H1 (cell line): Measurements from ENCODE around the gene RNF26. TPM values are rescaled to one million over a fixed set of nuclear protein-coding genes. Genes with fewer than 3 reads are reported as not detected.

ENCODE experiments used
- CTCF ChIA-PET: fragments of 300-600 bp; sonication (Branson Sonifier 250); formaldehyde crosslinking; loops from one replicate; lab custom pipeline; 2021; ENCODE audit not compliant: partially characterized antibody; lab: Charles Lee
- POLR2A ChIA-PET: fragments of 300-600 bp; sonication (Branson Sonifier 250); formaldehyde crosslinking; loops from one replicate; lab custom pipeline; 2021; ENCODE audit warnings: inconsistent platforms; ENCODE audit not compliant: partially characterized antibody; lab: Charles Lee
- DNase-seq, 2 experiments: peaks; one replicate each; pipeline versions ENCODE4 v3.0.0 to v3.0.0-alpha.2; 2010 to 2022; ENCODE audit warnings: low spot score in 2 of 2, low read depth in 1 of 2, mixed read lengths in 1 of 2
- FAIRE-seq: peaks from 2 replicates; lab custom pipeline; 2011; peaks lifted over from hg19 to GRCh38; lab: Jason Lieb, UNC
- H2AFZ ChIP-seq: 2 replicates; pipeline ENCODE4 v1.8.1; 2012; ENCODE audit warnings: low read length, inconsistent platforms
- H2AK5ac ChIP-seq: 2 replicates; pipeline ENCODE4 v1.6.1; 2013; ENCODE audit warnings: low read depth, low read length
- H2BK120ac ChIP-seq: replicated peaks from 2 replicates; pipeline ENCODE3; 2013; ENCODE audit warnings: low read depth, low read length, inconsistent platforms
- H2BK12ac ChIP-seq: 2 replicates; pipeline ENCODE4 v1.6.1; 2013; ENCODE audit warnings: low read depth, low read length
- H2BK15ac ChIP-seq: 2 replicates; pipeline ENCODE4 v1.6.1; 2013; ENCODE audit warnings: low read length
- H2BK20ac ChIP-seq: 2 replicates; pipeline ENCODE4 v1.6.1; 2013; ENCODE audit warnings: low read length
- H2BK5ac ChIP-seq: 2 replicates; pipeline ENCODE4 v1.6.1; 2013; ENCODE audit warnings: low read depth, low read length
- H3K14ac ChIP-seq: 2 replicates; pipeline ENCODE4 v1.6.1; 2013; ENCODE audit warnings: inconsistent platforms; ENCODE audit not compliant: insufficient read length
- H3K18ac ChIP-seq: 2 replicates; pipeline ENCODE4 v1.6.1; 2013; ENCODE audit warnings: low read length; ENCODE audit errors: extremely low read depth
- H3K23ac ChIP-seq: 2 replicates; pipeline ENCODE4 v1.6.1; 2013; ENCODE audit warnings: inconsistent platforms; ENCODE audit not compliant: insufficient read length
- H3K23me2 ChIP-seq: 2 replicates; pipeline ENCODE4 v1.6.1; 2013; ENCODE audit warnings: low read depth, low read length
- H3K27ac ChIP-seq: 2 replicates; pipeline ENCODE4 v1.6.1; 2011; ENCODE audit warnings: low read depth, low read length, inconsistent platforms
- H3K27me3 ChIP-seq, 4 experiments: replicated peaks in 1 of 4; 1 replicate in 1 of 4; 2 replicates in 3 of 4; pipeline versions ENCODE4 v1.6.1 to v1.8.1; 2011 to 2013; ENCODE audit warnings: low read length in 3 of 4, mild to moderate bottlenecking in 3 of 4, inconsistent platforms in 2 of 4, mixed read lengths in 2 of 4, moderate library complexity in 1 of 4; ENCODE audit not compliant: control insufficient read depth in 3 of 4, insufficient read depth in 3 of 4; ENCODE audit errors: extremely low read depth in 1 of 4
- H3K36me3 ChIP-seq, 4 experiments: 2 replicates each; pipeline versions ENCODE4 v1.6.1 to v1.8.1; 2011 to 2013; ENCODE audit warnings: mild to moderate bottlenecking in 4 of 4, low read length in 3 of 4, moderate library complexity in 2 of 4, control low read depth in 1 of 4, inconsistent platforms in 1 of 4; ENCODE audit not compliant: insufficient read depth in 4 of 4, control insufficient read depth in 2 of 4
- H3K4ac ChIP-seq: replicated peaks from 2 replicates; pipeline ENCODE3; 2013; ENCODE audit warnings: low read length, low read depth, mixed read lengths, inconsistent platforms; ENCODE audit not compliant: insufficient read length
- H3K4me1 ChIP-seq, 4 experiments: replicated peaks in 1 of 4; 1 replicate in 1 of 4; 2 replicates in 3 of 4; pipeline versions ENCODE4 v1.6.1 to v1.8.1; 2011 to 2013; ENCODE audit warnings: low read length in 3 of 4, inconsistent platforms in 2 of 4, mixed read lengths in 1 of 4; ENCODE audit not compliant: insufficient read depth in 4 of 4, control insufficient read depth in 3 of 4
- H3K4me2 ChIP-seq, 2 experiments: 2 replicates each; pipeline versions ENCODE4 v1.6.1 to v1.8.1; 2011 to 2013; ENCODE audit warnings: low read depth in 2 of 2, low read length in 2 of 2, control low read depth in 1 of 2, inconsistent platforms in 1 of 2, mild to moderate bottlenecking in 1 of 2; ENCODE audit not compliant: insufficient read depth in 1 of 2
- H3K4me3 ChIP-seq, 4 experiments: fragments of 200-600, 300-600 bp in 1 of 4; sonication (generic), shearing (Covaris generic), sonication (Bioruptor Twin) in 1 of 4; 2 replicates each; pipeline versions ENCODE4 v1.5.1 to v1.8.1; 2011 to 2016; ENCODE audit warnings: low read length in 4 of 4, low read depth in 3 of 4, control low read depth in 2 of 4, inconsistent platforms in 2 of 4, mild to moderate bottlenecking in 2 of 4, mixed read lengths in 1 of 4, moderate library complexity in 1 of 4; ENCODE audit not compliant: insufficient read depth in 2 of 4; ENCODE audit errors: extremely low read depth in 1 of 4
- H3K56ac ChIP-seq: replicated peaks from 2 replicates; pipeline ENCODE3; 2013; ENCODE audit warnings: low read depth, mild to moderate bottlenecking, mixed read lengths, low read length, inconsistent platforms; ENCODE audit not compliant: insufficient read length
- H3K79me1 ChIP-seq: 2 replicates; pipeline ENCODE4 v1.6.1; 2013; ENCODE audit warnings: low read depth, low read length, control low read depth
- H3K79me2 ChIP-seq, 2 experiments: 2 replicates each; pipeline versions ENCODE4 v1.6.1 to v1.8.1; 2012 to 2013; ENCODE audit warnings: low read length in 2 of 2, mild to moderate bottlenecking in 2 of 2, inconsistent platforms in 1 of 2; ENCODE audit not compliant: insufficient read depth in 2 of 2, control insufficient read depth in 1 of 2
- H3K9ac ChIP-seq, 4 experiments: replicated peaks in 1 of 4; 1 replicate in 1 of 4; 2 replicates in 3 of 4; pipeline versions ENCODE4 v1.6.1 to v1.8.1; 2011 to 2013; ENCODE audit warnings: low read depth in 3 of 4, low read length in 3 of 4, control low read depth in 2 of 4, mild to moderate bottlenecking in 2 of 4, moderate library complexity in 2 of 4, inconsistent platforms in 1 of 4; ENCODE audit errors: extremely low read depth in 1 of 4
- H3K9me3 ChIP-seq, 2 experiments: 2 replicates each; pipeline versions ENCODE4 v1.6.1 to v1.8.1; 2012 to 2013; ENCODE audit warnings: mild to moderate bottlenecking in 2 of 2, moderate library complexity in 2 of 2, control low read depth in 1 of 2, inconsistent platforms in 1 of 2, low read depth in 1 of 2, low read length in 1 of 2, mixed read lengths in 1 of 2; ENCODE audit not compliant: insufficient read depth in 2 of 2
- H4K20me1 ChIP-seq, 2 experiments: replicated peaks in 1 of 2; 2 replicates each; pipeline versions ENCODE3 to v1.8.1; 2011 to 2013; ENCODE audit warnings: inconsistent platforms in 2 of 2, low read length in 2 of 2, mild to moderate bottlenecking in 1 of 2; ENCODE audit not compliant: insufficient read depth in 2 of 2, control insufficient read depth in 1 of 2
- H4K5ac ChIP-seq: 2 replicates; pipeline ENCODE4 v1.6.1; 2013; ENCODE audit warnings: low read length, low read depth, mixed read lengths, inconsistent platforms; ENCODE audit not compliant: insufficient read length
- H4K8ac ChIP-seq: 2 replicates; pipeline ENCODE4 v1.8.0; 2013; ENCODE audit warnings: mild to moderate bottlenecking, moderate library complexity, low read length, inconsistent platforms; ENCODE audit not compliant: insufficient read depth; ENCODE audit errors: extremely low read depth
- H4K91ac ChIP-seq: replicated peaks from 2 replicates; pipeline ENCODE3; 2013; ENCODE audit warnings: low read length, mixed read lengths, inconsistent platforms; ENCODE audit not compliant: insufficient read length
- CHD2 ChIP-seq: IDR thresholded peaks from 2 replicates; pipeline ENCODE4 v1.6.1; 2012; ENCODE audit warnings: low read length, improper control_type of control experiment
- CREB1 ChIP-seq: IDR thresholded peaks from 2 replicates; pipeline ENCODE4 v1.6.1; 2012; ENCODE audit warnings: inconsistent platforms
- FOSL1 ChIP-seq: IDR thresholded peaks from 2 replicates; pipeline ENCODE4 v1.6.1; 2011; ENCODE audit warnings: mild to moderate bottlenecking, low read depth, low read length, moderate library complexity; ENCODE audit not compliant: insufficient read depth
- PHF8 ChIP-seq: fragments of 200-600 bp; sonication (generic); conservative IDR thresholded peaks from 2 replicates; pipeline ENCODE4 v1.7.1; 2012; ENCODE audit warnings: low read depth, mild to moderate bottlenecking, inconsistent platforms, low read length, moderate library complexity
- POU5F1 ChIP-seq: IDR thresholded peaks from 2 replicates; pipeline ENCODE4 v1.6.1; 2011; ENCODE audit warnings: low read depth, mild to moderate bottlenecking, low read length, moderate library complexity
- WGBS, 2 experiments: shearing (Covaris generic) in 1 of 2; methylation state at CpG; one replicate each; pipeline versions ENCODE4 v1.1.6 to v1.1.7; 2013 to 2015; ENCODE audit warnings: low lambda C conversion rate in 2 of 2, mixed read lengths in 2 of 2, inconsistent platforms in 1 of 2, low coverage in 1 of 2, missing lambda C conversion rate in 1 of 2; ENCODE audit not compliant: insufficient replicate concordance in 2 of 2, insufficient coverage in 1 of 2, insufficient read length in 1 of 2; ENCODE audit errors: extremely low coverage in 1 of 2, missing lambda C conversion rate in 1 of 2; 5-methylcytosine and 5-hydroxymethylcytosine counted together
- polyA plus RNA-seq, 7 experiments: library from polyadenylated mRNA; depleted of rRNA in 3 of 7; stranded (reverse) in 5 of 7; unstranded in 2 of 7; fragments of >200 nt in 5 of 7; fragments of 200-250 nt in 2 of 7; gene quantifications; 1 replicate in 5 of 7; 2 replicates in 1 of 7; 4 replicates in 1 of 7; pipeline versions ENCODE4 v1.2.1 to v1.2.3, GENCODE V29; 2011 to 2013; ENCODE audit warnings: missing spikeins in 2 of 7, mixed read lengths in 2 of 7
- total RNA-seq: library from RNA; stranded (reverse); fragmentation: NEBNext Ultra II Directional; extraction: Animal tissue kit (Norgen Biotek cat#: 25700); gene quantifications from 2 replicates; pipeline ENCODE4 v1.2.1, GENCODE V29; 2021

RNF26 gene
- total and polyA plus RNA-seq, 2 of the 8 experiments (the other 6 are each of a cell fraction or from before 2014, with no cell fraction given) = 82.7 to 84.0 TPM

- H4K8ac ChIP-seq = no peak overlapping the region
- H3K79me1 ChIP-seq = no peaks in the 10 kb centered on the region
- CTCF ChIA-PET = interaction anchor here (0.6 to 16.8 kb wide), 47 partner anchors 13 to 337 kb away, joined by 3 to 415 read pairs (median 5); partner anchors contain the start of genes C1QTNF5, DPAGT1, MFRP and RNF26
- H3K4me1 ChIP-seq = peaks cover 11 to 31% (median 25%) of the 10 kb centered on the region in 4 experiments
- TF ChIP-seq CHD2 = no peak
- TF ChIP-seq CREB1 = no peak
- TF ChIP-seq FOSL1 = no peak
- TF ChIP-seq PHF8 = no peak
- TF ChIP-seq POU5F1 = no peak
- no peak overlapping the region for H4K91ac ChIP-seq
- no peaks in the 10 kb centered on the region for H3K36me3 ChIP-seq
- no peak overlapping the region for H3K4ac ChIP-seq
- H2BK20ac ChIP-seq = no peak overlapping the region
- no peak overlapping the region for H2BK120ac ChIP-seq
- no peak overlapping the region for H2BK15ac ChIP-seq
- H4K20me1 ChIP-seq = no peaks in the 10 kb centered on the region
- H3K27ac ChIP-seq = no peak overlapping the region
- H3K4me2 ChIP-seq = no peak overlapping the region
- H3K9ac ChIP-seq = no peak overlapping the region
- no peak overlapping the region for H3K18ac ChIP-seq
- no peak overlapping the region for H3K4me3 ChIP-seq
- no peak for FAIRE-seq
- H3K23ac ChIP-seq = no peak overlapping the region
- H3K23me2 ChIP-seq = peaks cover 7% of the 10 kb centered on the region; the same call in 1 of the 2 replicates
- no peak for DNase-seq
- H2AK5ac ChIP-seq = no peak overlapping the region
- H3K79me2 ChIP-seq = no peaks in the 10 kb centered on the region
- H2AFZ ChIP-seq = no peak overlapping the region
- no peak overlapping the region for H2BK12ac ChIP-seq
- H4K5ac ChIP-seq = no peak overlapping the region
- H3K27me3 ChIP-seq = peaks cover 0 to 9% (median 5%) of the 10 kb centered on the region in 4 experiments; a peak in 4 of 7 replicates
- H3K56ac ChIP-seq = no peak overlapping the region
- no peaks in the 10 kb centered on the region for H3K9me3 ChIP-seq
- H2BK5ac ChIP-seq = no peak overlapping the region
- no peak overlapping the region for H3K14ac ChIP-seq
- WGBS, 2 experiments = 92% methylated on average over 15 of the region's 20 CpGs; no CpG with 5 or more reads in 1 of the 2 experiments
- POLR2A ChIA-PET = interaction anchor here (0.5 to 5.2 kb wide), 16 partner anchors 9 to 411 kb away, joined by 3 to 29 read pairs (median 4); partner anchors contain the start of genes C1QTNF5, RNF26, THY1 and USP2
Observed at GRCh38 chr11:119322921-119323531, 11.3 kb upstream of the RNF26 start.
